Measurements from ENCODE around the gene IQGAP2. TPM values are rescaled to one million over a fixed set of nuclear protein-coding genes. Genes with fewer than 3 reads are reported as not detected.

The IQGAP2 gene
- polyA plus RNA-seq, 1 donor = 29.2 TPM

DNA sequence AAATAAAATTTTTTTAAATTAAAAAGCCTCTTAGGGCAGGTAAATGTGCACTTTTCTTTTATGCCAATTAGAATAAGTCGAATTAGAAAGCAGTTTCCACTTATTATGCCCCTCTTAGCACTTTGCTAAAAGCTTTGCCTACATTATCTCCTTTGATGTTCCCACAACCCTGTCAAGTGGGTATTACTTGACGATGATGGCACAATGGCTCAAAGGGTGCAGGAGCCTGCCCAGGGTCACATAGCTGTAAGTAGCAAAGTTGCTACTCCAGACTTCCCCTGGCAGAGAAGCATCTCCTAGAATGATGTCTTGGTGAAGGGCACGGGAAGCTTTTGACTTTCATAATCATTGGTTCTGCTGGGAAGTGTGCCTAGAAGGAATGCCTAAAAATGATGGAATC, 18.4 kb upstream of the IQGAP2 start:
- no peaks in the 10 kb centered on the region for H3K4me1 ChIP-seq (ENCODE audit: control insufficient read depth, insufficient read depth, low read length)
- H3K4me3 ChIP-seq (ENCODE audit: low read length) = no peak overlapping the region
- no CpG with 5 or more reads among the region's 3 CpGs for WGBS (ENCODE audit: insufficient coverage, low lambda C conversion rate)
- H3K27me3 ChIP-seq (ENCODE audit: control insufficient read depth, insufficient read depth, low read length) = no peaks in the 10 kb centered on the region
- no peak overlapping the region for H3K27ac ChIP-seq (ENCODE audit: low read length)
- H3K36me3 ChIP-seq (ENCODE audit: control insufficient read depth, insufficient read depth, low read length) = no peaks in the 10 kb centered on the region
- H3K9me3 ChIP-seq (ENCODE audit: control insufficient read depth, low read depth, low read length) = no peaks in the 10 kb centered on the region
- DNase-seq = no peak

DNA sequence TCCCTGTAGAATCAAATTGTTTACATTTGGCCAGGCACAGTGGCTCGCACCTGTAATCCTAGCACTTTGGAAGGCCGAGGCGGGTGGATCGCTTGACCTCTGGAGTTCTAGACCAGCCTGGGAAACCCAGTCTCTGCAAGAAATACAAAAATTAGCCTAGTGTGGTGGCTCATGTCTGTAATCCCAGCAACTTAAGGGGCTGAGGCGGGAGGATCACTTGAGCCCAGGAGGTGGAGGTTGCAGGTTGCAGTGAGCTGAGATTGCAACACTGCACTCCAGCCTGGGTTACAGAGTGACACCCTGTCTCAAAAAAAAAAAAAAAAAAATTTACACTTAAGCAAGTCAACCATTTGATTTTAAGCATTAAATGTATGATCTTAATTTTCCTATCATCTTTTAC, 17.5 kb upstream of the IQGAP2 start:
- DNase-seq = no peak
- no CpG with 5 or more reads among the region's 5 CpGs for WGBS (ENCODE audit: insufficient coverage, low lambda C conversion rate)
- H3K4me1 ChIP-seq (ENCODE audit: control insufficient read depth, insufficient read depth, low read length) = no peaks in the 10 kb centered on the region
- no peaks in the 10 kb centered on the region for H3K27me3 ChIP-seq (ENCODE audit: control insufficient read depth, insufficient read depth, low read length)
- no peaks in the 10 kb centered on the region for H3K9me3 ChIP-seq (ENCODE audit: control insufficient read depth, low read depth, low read length)
- no peak overlapping the region for H3K27ac ChIP-seq (ENCODE audit: low read length)
- no peaks in the 10 kb centered on the region for H3K36me3 ChIP-seq (ENCODE audit: control insufficient read depth, insufficient read depth, low read length)
- H3K4me3 ChIP-seq (ENCODE audit: low read length) = no peak overlapping the region

DNA sequence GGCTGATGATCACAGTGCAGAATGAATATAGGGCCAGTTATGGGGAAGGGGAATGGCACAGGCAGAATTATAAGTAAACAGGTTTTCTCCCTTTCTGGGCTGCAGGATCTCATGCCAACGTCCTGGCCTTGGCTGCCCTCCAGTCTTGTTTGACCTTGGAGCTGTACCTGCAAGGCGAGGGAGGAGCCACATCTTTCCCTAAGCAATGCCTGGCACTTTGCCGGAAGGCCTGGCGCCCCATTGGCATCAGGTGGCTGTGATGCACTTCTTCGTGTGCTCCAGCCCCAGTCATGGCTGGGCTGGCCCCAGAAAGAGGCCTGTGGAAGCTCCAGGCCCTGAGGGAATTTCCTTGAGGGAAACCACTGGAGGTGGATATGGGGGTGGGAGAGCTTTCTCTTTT, 16.7 kb upstream of the IQGAP2 start:
- no peak overlapping the region for H3K4me3 ChIP-seq (ENCODE audit: low read length)
- H3K27ac ChIP-seq (ENCODE audit: low read length) = no peak overlapping the region
- WGBS (ENCODE audit: insufficient coverage, low lambda C conversion rate) = no CpG with 5 or more reads among the region's 5 CpGs
- H3K4me1 ChIP-seq (ENCODE audit: control insufficient read depth, insufficient read depth, low read length) = no peaks in the 10 kb centered on the region
- no peaks in the 10 kb centered on the region for H3K27me3 ChIP-seq (ENCODE audit: control insufficient read depth, insufficient read depth, low read length)
- H3K36me3 ChIP-seq (ENCODE audit: control insufficient read depth, insufficient read depth, low read length) = no peaks in the 10 kb centered on the region
- no peak for DNase-seq
- no peaks in the 10 kb centered on the region for H3K9me3 ChIP-seq (ENCODE audit: control insufficient read depth, low read depth, low read length)

DNA sequence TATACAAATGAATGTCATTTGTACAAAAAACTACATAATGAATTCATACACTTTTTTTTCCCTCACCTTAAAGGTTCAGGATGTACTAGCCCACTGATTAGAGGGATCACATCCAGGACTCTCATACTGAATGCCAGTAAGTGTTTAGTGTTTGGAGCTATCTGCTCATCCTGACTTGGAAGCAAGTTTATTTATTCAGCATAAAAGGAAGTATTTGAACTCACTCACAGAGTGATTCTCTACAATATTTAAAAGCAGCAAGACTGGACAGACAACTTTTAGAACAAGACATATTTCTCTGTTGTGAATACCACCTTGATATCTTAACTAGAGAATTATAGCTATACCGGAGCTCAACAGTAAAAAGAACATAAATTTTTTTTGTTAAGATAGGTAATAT, 14.8 kb upstream of the IQGAP2 start:
- DNase-seq = no peak
- 40% methylated on average over 1 of the region's 1 CpG for WGBS (ENCODE audit: insufficient coverage, low lambda C conversion rate)
- no peaks in the 10 kb centered on the region for H3K9me3 ChIP-seq (ENCODE audit: control insufficient read depth, low read depth, low read length)
- no peaks in the 10 kb centered on the region for H3K27me3 ChIP-seq (ENCODE audit: control insufficient read depth, insufficient read depth, low read length)
- H3K27ac ChIP-seq (ENCODE audit: low read length) = no peak overlapping the region
- H3K4me3 ChIP-seq (ENCODE audit: low read length) = no peak overlapping the region
- no peaks in the 10 kb centered on the region for H3K36me3 ChIP-seq (ENCODE audit: control insufficient read depth, insufficient read depth, low read length)
- no peaks in the 10 kb centered on the region for H3K4me1 ChIP-seq (ENCODE audit: control insufficient read depth, insufficient read depth, low read length)

DNA sequence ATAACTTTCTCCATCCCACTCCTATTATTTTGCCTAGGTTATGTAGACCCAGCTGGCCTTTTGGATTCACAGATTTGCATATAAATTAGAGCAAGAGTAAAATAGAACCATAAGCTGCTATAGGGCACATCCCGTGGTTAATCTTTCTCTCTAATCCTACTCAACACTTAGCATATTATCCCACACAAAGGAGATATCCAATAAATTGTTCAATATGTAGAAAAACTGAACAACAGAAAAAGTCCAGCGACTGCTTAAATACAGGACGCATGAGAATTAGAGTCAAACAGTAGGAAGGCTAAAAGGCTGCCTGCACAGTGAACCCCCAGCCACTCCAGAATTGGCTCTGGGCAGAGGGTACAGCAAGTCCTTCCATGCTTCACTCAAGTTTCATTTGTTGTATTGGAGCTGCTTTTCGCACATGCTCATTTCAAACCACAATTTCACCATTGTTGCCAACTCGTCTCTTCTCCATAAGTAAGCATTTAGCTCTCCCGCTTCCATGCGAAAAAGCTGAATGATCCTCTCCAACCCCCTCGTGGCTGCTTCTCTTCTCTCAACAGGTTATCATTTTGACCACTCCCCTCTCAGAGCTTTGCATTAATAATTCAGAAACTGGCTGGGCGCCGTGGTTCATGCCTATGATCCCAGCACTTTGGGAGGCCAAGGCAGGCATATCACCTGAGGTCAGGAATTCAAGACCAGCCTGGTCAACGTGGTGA, 14.1 kb upstream of the IQGAP2 start:
- WGBS (ENCODE audit: insufficient coverage, low lambda C conversion rate) = 95% methylated on average over 4 of the region's 11 CpGs
- Histone ChIP-seq H3K27ac (ENCODE audit: low read length) (no peak overlapping the region), H3K4me3 (ENCODE audit: low read length) (no peak overlapping the region), H3K27me3 (ENCODE audit: control insufficient read depth, insufficient read depth, low read length) (no peaks in the 10 kb centered on the region), H3K36me3 (ENCODE audit: control insufficient read depth, insufficient read depth, low read length) (no peaks in the 10 kb centered on the region), H3K9me3 (ENCODE audit: control insufficient read depth, low read depth, low read length) (no peaks in the 10 kb centered on the region), H3K4me1 (ENCODE audit: control insufficient read depth, insufficient read depth, low read length) (no peaks in the 10 kb centered on the region)
- DNase-seq = no peak

DNA sequence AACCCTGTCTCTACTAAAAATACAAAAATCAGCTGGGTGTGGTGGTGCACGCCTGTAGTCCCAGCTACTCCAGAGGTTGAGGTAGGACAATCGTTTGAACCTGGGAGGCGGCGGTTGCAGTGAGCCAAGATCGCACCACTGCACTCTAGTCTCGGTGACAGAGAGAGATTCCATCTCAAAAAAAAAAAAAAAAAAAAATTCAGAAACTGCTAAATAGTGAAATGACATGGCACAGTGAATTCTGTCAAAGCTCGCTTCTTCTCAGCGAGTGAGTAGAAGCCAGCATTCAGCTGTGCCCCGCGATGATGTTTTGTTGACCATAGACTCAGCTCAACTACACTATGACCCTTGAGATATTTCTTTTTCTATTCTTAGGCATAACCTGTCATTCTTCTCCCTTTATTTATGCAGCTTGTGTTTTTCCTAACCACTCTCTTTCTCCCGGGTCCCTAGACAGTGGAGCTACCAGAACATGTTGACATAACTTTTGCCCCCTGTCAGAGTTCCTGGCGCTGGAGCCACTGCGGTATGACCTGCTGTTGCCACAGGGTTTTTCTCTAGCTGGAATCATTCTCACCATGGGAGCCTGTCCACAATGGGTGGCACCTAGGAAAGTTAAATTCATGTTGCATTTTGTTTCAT, 13.5 kb upstream of the IQGAP2 start:
- no peak for DNase-seq
- 95% methylated on average over 4 of the region's 13 CpGs for WGBS (ENCODE audit: insufficient coverage, low lambda C conversion rate)
- no peaks in the 10 kb centered on the region for H3K27me3 ChIP-seq (ENCODE audit: control insufficient read depth, insufficient read depth, low read length)
- H3K36me3 ChIP-seq (ENCODE audit: control insufficient read depth, insufficient read depth, low read length) = no peaks in the 10 kb centered on the region
- H3K9me3 ChIP-seq (ENCODE audit: control insufficient read depth, low read depth, low read length) = no peaks in the 10 kb centered on the region
- no peaks in the 10 kb centered on the region for H3K4me1 ChIP-seq (ENCODE audit: control insufficient read depth, insufficient read depth, low read length)
- no peak overlapping the region for H3K4me3 ChIP-seq (ENCODE audit: low read length)
- no peak overlapping the region for H3K27ac ChIP-seq (ENCODE audit: low read length)

DNA sequence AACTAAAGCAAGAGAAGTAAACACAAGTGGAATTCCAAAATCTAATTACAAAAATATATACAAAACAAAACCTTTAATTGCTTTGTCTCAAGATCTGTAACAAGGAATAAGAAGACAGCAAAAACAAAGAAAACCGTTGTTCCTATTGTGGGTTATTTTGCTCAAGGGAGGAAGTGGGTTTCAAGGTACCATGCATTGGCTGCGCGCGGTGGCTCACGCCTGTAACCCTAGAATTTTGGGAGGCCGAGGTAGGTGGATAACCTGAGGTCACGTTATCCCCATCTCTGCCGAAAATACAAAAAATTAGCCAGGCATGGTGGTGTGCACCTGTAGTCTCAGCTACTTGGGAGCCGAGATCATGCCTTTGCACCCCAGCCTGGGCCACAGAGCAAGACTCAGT, 12.1 kb upstream of the IQGAP2 start:
- Histone ChIP-seq H3K9me3 (ENCODE audit: control insufficient read depth, low read depth, low read length) (no peaks in the 10 kb centered on the region), H3K27me3 (ENCODE audit: control insufficient read depth, insufficient read depth, low read length) (no peaks in the 10 kb centered on the region), H3K4me1 (ENCODE audit: control insufficient read depth, insufficient read depth, low read length) (no peaks in the 10 kb centered on the region), H3K4me3 (ENCODE audit: low read length) (no peak overlapping the region), H3K36me3 (ENCODE audit: control insufficient read depth, insufficient read depth, low read length) (no peaks in the 10 kb centered on the region), H3K27ac (ENCODE audit: low read length) (no peak overlapping the region)
- no peak for DNase-seq
- WGBS (ENCODE audit: insufficient coverage, low lambda C conversion rate) = no CpG with 5 or more reads among the region's 9 CpGs

DNA sequence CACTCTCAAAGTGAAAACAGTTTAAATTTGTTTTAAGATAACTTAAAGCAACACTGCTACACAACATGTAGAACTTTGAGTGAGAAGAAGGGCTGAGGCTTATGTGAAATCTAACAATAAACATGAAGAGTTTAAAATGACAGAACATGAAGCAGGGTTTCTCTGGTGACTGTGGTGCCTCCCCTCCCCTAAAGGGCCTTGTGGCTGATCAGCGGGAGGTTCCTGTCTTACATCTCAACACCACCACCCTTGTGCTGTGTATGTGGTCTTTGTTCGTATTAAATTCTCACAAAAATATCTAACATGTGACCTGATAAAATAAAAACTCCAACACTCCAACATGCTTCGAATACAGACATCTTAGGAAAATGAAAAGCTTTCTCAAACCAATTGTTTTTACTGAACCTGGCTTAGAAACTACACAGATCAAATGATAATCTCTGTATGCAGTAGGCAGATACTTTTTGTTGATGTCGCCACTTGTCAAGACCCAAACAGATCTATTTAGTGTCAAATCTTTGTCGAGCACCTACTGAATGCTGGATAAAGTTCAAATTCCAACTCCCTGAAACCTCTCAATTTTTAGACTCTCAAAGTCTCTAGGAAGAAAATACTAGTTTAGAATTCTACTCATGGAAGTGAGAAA, 9.9 kb upstream of the IQGAP2 start:
- Histone ChIP-seq H3K27me3 (ENCODE audit: control insufficient read depth, insufficient read depth, low read length) (no peaks in the 10 kb centered on the region), H3K9me3 (ENCODE audit: control insufficient read depth, low read depth, low read length) (no peaks in the 10 kb centered on the region), H3K36me3 (ENCODE audit: control insufficient read depth, insufficient read depth, low read length) (no peaks in the 10 kb centered on the region), H3K27ac (ENCODE audit: low read length) (no peak overlapping the region), H3K4me1 (ENCODE audit: control insufficient read depth, insufficient read depth, low read length) (no peaks in the 10 kb centered on the region), H3K4me3 (ENCODE audit: low read length) (no peak overlapping the region)
- DNase-seq = no peak
- WGBS (ENCODE audit: insufficient coverage, low lambda C conversion rate) = no CpG with 5 or more reads among the region's 5 CpGs

DNA sequence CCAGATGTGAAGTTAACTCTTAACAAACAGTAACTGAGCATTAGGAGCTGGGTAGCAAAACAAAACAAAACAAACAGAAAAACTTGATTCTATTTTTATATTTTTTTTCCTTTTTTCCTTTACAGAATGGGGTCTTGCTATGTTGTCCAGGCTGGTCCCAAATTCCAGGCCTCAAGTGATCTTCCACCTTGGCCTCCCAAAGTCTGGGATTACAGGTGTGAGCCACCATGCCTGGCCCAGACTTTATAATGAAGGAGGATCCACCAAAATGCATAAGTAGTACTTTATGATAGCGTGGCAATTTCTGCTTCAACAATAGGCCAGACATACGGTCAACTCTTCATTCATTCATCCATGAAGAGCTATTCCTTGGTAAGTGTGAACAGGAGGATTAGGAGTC, 5.9 kb upstream of the IQGAP2 start:
- no peaks in the 10 kb centered on the region for H3K9me3 ChIP-seq (ENCODE audit: control insufficient read depth, low read depth, low read length)
- H3K27me3 ChIP-seq (ENCODE audit: control insufficient read depth, insufficient read depth, low read length) = no peaks in the 10 kb centered on the region
- WGBS (ENCODE audit: insufficient coverage, low lambda C conversion rate) = no CpG with 5 or more reads among the region's 2 CpGs
- H3K36me3 ChIP-seq (ENCODE audit: control insufficient read depth, insufficient read depth, low read length) = no peaks in the 10 kb centered on the region
- H3K27ac ChIP-seq (ENCODE audit: low read length) = no peak overlapping the region
- no peak for DNase-seq
- peaks cover 2% of the 10 kb centered on the region for H3K4me1 ChIP-seq (ENCODE audit: control insufficient read depth, insufficient read depth, low read length)
- H3K4me3 ChIP-seq (ENCODE audit: low read length) = no peak overlapping the region

DNA sequence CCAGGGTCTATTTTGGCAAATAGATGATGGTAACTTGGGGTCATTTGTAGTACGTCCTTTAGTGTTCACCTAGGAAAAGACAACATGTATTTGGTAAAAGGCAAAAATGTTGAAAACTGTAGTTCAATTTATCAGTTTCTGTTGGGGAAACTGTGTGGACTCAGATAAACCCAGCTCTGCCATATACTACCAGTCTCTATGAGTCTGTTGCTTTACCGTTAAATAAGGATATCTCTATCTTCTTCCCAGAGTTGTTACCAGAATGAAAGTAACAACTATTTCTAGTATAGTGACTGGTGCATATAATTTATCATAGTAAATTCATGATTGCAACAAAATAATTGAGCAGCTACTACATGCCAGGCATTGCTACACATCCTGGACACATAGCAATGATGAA, 3.8 kb upstream of the IQGAP2 start:
- Histone ChIP-seq H3K27me3 (ENCODE audit: control insufficient read depth, insufficient read depth, low read length) (no peaks in the 10 kb centered on the region), H3K4me3 (ENCODE audit: low read length) (no peak overlapping the region), H3K9me3 (ENCODE audit: control insufficient read depth, low read depth, low read length) (no peaks in the 10 kb centered on the region), H3K27ac (ENCODE audit: low read length) (no peak overlapping the region), H3K4me1 (ENCODE audit: control insufficient read depth, insufficient read depth, low read length) (peaks cover 3% of the 10 kb centered on the region), H3K36me3 (ENCODE audit: control insufficient read depth, insufficient read depth, low read length) (no peaks in the 10 kb centered on the region)
- no peak for DNase-seq
- WGBS (ENCODE audit: insufficient coverage, low lambda C conversion rate) = 100% methylated on average over 1 of the region's 2 CpGs

All from large intestine (tissue), 3 donors.